OCI-LY3 (cell line): ENCODE data around the gene DCAF12.

Experiments
- H2AFZ ChIP-seq: fragments of 200-600, 300-600 bp; shearing (Covaris generic); 2 replicates; pipeline ENCODE4 v1.6.0; 2014; ENCODE audit warnings: antibody characterized with exemption, low read depth, low read length
- H3K27ac ChIP-seq: fragments of 200-600, 300-600 bp; sonication (generic); 2 replicates; pipeline ENCODE4 v1.5.1; 2014; ENCODE audit warnings: mild to moderate bottlenecking, low read length, moderate library complexity, mixed read lengths
- H3K27me3 ChIP-seq: fragments of 200-600, 300-600 bp; sonication (generic); 2 replicates; pipeline ENCODE4 v1.6.1; 2014; ENCODE audit warnings: low read depth, low read length, mixed read lengths
- H3K36me3 ChIP-seq: fragments of 200-600, 300-600 bp; sonication (generic); replicated peaks from 2 replicates; pipeline ENCODE3; 2014; ENCODE audit warnings: low read depth, low read length, mixed read lengths
- H3K4me1 ChIP-seq: fragments of 300-600, 200-600 bp; sonication (generic); 2 replicates; pipeline ENCODE4 v1.6.1; 2014; ENCODE audit warnings: low read length, mixed read lengths
- H3K4me2 ChIP-seq: fragments of 200-600, 300-600 bp; sonication (generic); 2 replicates; pipeline ENCODE4 v1.6.1; 2014; ENCODE audit warnings: low read length, mixed read lengths
- H3K4me3 ChIP-seq: fragments of 300-600, 200-600 bp; sonication (generic); 2 replicates; pipeline ENCODE4 v1.5.1; 2014; ENCODE audit warnings: antibody characterized with exemption, mild to moderate bottlenecking, low read length, moderate library complexity
- H3K79me2 ChIP-seq: fragments of 300-600, 200-600 bp; shearing (Covaris generic); 2 replicates; pipeline ENCODE4 v1.6.1; 2014; ENCODE audit warnings: mild to moderate bottlenecking, low read length, mixed read lengths
- H3K9ac ChIP-seq: fragments of 300-600, 200-600 bp; shearing (Covaris generic); 2 replicates; pipeline ENCODE4 v1.6.0; 2014; ENCODE audit warnings: mild to moderate bottlenecking, low read length, moderate library complexity
- H3K9me3 ChIP-seq: fragments of 200-600, 300-600 bp; shearing (Covaris generic); 2 replicates; pipeline ENCODE4 v1.6.1; 2014; ENCODE audit warnings: low read length, mixed read lengths; ENCODE audit not compliant: insufficient read depth
- H4K20me1 ChIP-seq: fragments of 200-600, 300-600 bp; sonication (generic); 2 replicates; pipeline ENCODE4 v1.6.1; 2016; ENCODE audit warnings: low read length, mixed read lengths; ENCODE audit not compliant: insufficient read depth
- EZH2phosphoT487 ChIP-seq: fragments of 200-600 bp; shearing (Covaris generic); IDR thresholded peaks from 2 replicates; pipeline ENCODE4 v1.6.1; 2018; ENCODE audit warnings: antibody characterized with exemption, mixed run types, low read depth
- TF ChIP-seq, protein P1 (sequence below): fragments of 200-600, 300-600 bp; sonication (generic); IDR thresholded peaks from 2 replicates; pipeline ENCODE4 v1.5.1; 2014; ENCODE audit warnings: antibody characterized with exemption, low read length, low read depth

DCAF12 gene

DNA sequence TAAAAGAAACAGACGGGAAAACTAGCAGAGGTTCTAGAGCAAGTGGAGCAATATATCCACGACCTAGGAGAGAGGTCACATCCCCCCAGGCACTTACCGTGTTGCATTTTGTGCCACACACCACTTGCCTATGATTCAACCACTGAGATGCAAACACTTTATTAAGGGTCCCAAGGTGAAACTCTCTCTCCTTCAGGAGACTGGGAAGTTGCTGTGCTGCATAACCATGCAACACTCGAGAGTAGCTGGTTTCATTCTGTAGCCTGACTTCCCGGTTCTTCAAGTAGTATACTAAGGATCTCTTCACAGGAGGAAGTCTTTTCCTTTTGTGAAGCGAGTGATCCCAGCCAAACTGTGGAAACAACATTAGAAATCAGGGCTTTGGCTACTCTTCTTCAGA is 1.6 kb downstream of the DCAF12 start:
- Histone ChIP-seq H3K4me3 (peak overlapping the region; percentile 97), H3K4me2 (peak overlapping the region; percentile 97), H3K9ac (peak overlapping the region; percentile 99), H3K4me1 (peaks cover 42% of the 10 kb centered on the region), H3K27me3 (no peaks in the 10 kb centered on the region), H2AFZ (no peak overlapping the region), H3K27ac (peak overlapping the region; percentile 87), H3K36me3 (peaks cover 32% of the 10 kb centered on the region), H3K9me3 (no peaks in the 10 kb centered on the region), H4K20me1 (peaks cover 53% of the 10 kb centered on the region), H3K79me2 (peaks cover 65% of the 10 kb centered on the region)
- TF ChIP-seq EZH2phosphoT487: no peak
- TF ChIP-seq, protein P1, sequence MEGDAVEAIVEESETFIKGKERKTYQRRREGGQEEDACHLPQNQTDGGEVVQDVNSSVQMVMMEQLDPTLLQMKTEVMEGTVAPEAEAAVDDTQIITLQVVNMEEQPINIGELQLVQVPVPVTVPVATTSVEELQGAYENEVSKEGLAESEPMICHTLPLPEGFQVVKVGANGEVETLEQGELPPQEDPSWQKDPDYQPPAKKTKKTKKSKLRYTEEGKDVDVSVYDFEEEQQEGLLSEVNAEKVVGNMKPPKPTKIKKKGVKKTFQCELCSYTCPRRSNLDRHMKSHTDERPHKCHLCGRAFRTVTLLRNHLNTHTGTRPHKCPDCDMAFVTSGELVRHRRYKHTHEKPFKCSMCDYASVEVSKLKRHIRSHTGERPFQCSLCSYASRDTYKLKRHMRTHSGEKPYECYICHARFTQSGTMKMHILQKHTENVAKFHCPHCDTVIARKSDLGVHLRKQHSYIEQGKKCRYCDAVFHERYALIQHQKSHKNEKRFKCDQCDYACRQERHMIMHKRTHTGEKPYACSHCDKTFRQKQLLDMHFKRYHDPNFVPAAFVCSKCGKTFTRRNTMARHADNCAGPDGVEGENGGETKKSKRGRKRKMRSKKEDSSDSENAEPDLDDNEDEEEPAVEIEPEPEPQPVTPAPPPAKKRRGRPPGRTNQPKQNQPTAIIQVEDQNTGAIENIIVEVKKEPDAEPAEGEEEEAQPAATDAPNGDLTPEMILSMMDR: no peak

DNA sequence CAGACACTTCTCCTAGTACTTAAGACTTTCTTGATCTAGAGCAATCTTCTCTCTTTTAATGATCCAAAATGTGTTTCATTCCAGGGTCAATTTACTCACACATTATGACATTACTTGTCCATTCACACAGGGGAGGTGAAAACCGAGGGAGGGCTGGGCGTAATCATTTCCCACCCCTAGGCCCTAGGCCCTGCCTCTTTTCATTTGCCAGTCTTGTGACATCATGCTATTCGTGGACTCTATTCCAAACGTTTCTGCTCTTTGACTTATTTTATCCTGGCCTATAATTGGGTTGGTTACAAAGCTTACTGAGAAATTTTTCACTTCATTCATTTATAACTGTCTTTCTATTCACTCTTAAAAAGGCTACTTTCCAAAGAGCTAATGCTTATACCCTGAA is 2.4 kb downstream of the DCAF12 start:
- Histone ChIP-seq H3K4me2 (peak overlapping the region; percentile 97), H3K9me3 (no peaks in the 10 kb centered on the region), H3K4me3 (peak overlapping the region; percentile 97), H2AFZ (no peak overlapping the region), H3K36me3 (peaks cover 36% of the 10 kb centered on the region), H3K27me3 (no peaks in the 10 kb centered on the region), H3K4me1 (peaks cover 42% of the 10 kb centered on the region), H4K20me1 (peaks cover 60% of the 10 kb centered on the region), H3K27ac (peak overlapping the region; percentile 87), H3K9ac (peak overlapping the region; percentile 99), H3K79me2 (peaks cover 73% of the 10 kb centered on the region)
- TF ChIP-seq, protein P1: no peak
- no peak for TF ChIP-seq EZH2phosphoT487

DNA sequence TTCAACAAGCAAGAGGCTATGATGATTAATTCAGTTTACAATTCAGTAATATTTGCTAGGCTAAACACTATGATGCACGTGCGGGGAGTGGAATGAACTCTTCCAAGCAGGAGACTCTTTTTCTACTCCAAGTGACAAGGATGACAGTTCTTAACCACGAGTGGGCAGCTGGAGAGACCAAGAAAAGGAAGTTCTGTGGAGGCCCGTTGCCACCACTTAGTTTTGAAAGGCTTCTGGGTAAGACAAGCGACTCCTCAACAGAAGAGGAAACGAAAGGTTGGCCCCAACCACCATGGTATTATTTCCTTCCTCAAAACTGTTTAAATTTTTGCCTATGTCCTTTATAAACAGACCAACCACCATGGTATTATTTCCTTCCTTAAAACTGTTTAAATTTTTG is 2.8 kb downstream of the DCAF12 start:
- TF ChIP-seq, protein P1: no peak
- no peak for TF ChIP-seq EZH2phosphoT487
- Histone ChIP-seq H3K27ac (peak overlapping the region; percentile 87), H3K9ac (no peak overlapping the region; the same call in 1 of the 2 replicates), H3K4me2 (peak overlapping the region; percentile 97), H4K20me1 (peaks cover 60% of the 10 kb centered on the region), H3K9me3 (no peaks in the 10 kb centered on the region), H2AFZ (no peak overlapping the region), H3K4me3 (peak overlapping the region; percentile 97), H3K4me1 (peaks cover 40% of the 10 kb centered on the region), H3K36me3 (peaks cover 38% of the 10 kb centered on the region), H3K79me2 (peaks cover 76% of the 10 kb centered on the region), H3K27me3 (no peaks in the 10 kb centered on the region)

DNA sequence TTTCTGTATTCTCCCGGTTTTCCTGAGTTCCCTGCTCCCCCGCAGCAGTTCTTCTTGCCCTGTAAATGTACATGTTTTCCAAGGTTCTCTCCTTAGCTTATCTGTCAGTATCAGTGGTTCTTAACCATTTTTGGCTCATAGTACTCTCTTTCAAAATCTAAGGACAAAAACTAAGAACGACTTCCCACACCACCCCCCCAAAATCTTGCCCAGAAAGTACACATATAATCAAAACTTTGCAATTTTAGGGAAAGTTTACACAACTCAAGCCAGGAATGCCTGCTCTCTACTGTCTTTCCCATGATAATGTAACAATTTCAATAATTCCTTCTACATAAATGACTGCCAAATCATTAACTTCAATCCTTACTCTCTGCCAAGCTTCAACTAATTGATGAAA is 4.5 kb downstream of the DCAF12 start:
- Histone ChIP-seq H3K4me1 (peaks cover 26% of the 10 kb centered on the region), H4K20me1 (peaks cover 60% of the 10 kb centered on the region), H3K9me3 (no peaks in the 10 kb centered on the region), H3K79me2 (peaks cover 86% of the 10 kb centered on the region), H3K4me2 (no peak overlapping the region), H3K27me3 (no peaks in the 10 kb centered on the region), H3K9ac (no peak overlapping the region), H3K27ac (no peak overlapping the region), H2AFZ (no peak overlapping the region), H3K36me3 (peaks cover 45% of the 10 kb centered on the region), H3K4me3 (no peak overlapping the region)
- no peak for TF ChIP-seq EZH2phosphoT487
- TF ChIP-seq, protein P1: no peak
